Measurements from ENCODE around the gene PGS1. TPM values are rescaled to one million over a fixed set of nuclear protein-coding genes. Genes with fewer than 3 reads are reported as not detected.

PGS1 gene
- total and polyA plus RNA-seq, 2 experiments from 2014 or later: 30.4 to 42.5 TPM

GRCh38 chr17:78438694-78439325 lies 60.4 kb downstream of the PGS1 start:
- Histone ChIP-seq H3K36me3 (replicated peaks; ENCODE audit: insufficient read depth, low read depth) (no peaks in the 10 kb centered on the region), H2AFZ (no peak overlapping the region), H3K9me3 (ENCODE audit: low read depth) (no peaks in the 10 kb centered on the region), H4K20me1 (ENCODE audit: insufficient read depth, poor library complexity, severe bottlenecking) (no peaks in the 10 kb centered on the region), H3K4me2 (no peak overlapping the region), H3K27ac (no peak overlapping the region), H3K4me1 (ENCODE audit: insufficient read depth) (no peaks in the 10 kb centered on the region), H3K9me2 (replicated peaks; ENCODE audit: insufficient read depth) (no peaks in the 10 kb centered on the region), H3K79me2 (no peaks in the 10 kb centered on the region), H3K27me3 (no peaks in the 10 kb centered on the region), H3K4me3 (no peak overlapping the region)
- WGBS (ENCODE audit: low lambda C conversion rate, missing lambda C conversion rate): 92% methylated on average over 16 of the region's 16 CpGs
- no peak for TF ChIP-seq CTCF (IDR thresholded peaks at IDR 0.05; ENCODE audit: poor library complexity)
- no peak for TF ChIP-seq EZH2 (IDR thresholded peaks at IDR 0.05; ENCODE audit: borderline replicate concordance)
- TF ChIP-seq EZH2phosphoT487 (IDR thresholded peaks at IDR 0.05; ENCODE audit: low read depth, severe bottlenecking, unreplicated experiment): no peak
- DNase-seq (ENCODE audit: low spot score): no peak

- Histone ChIP-seq H3K4me3 (no peak overlapping the region), H2AFZ (no peak overlapping the region), H3K27ac (no peak overlapping the region), H3K9me3 (ENCODE audit: low read depth) (no peaks in the 10 kb centered on the region), H3K4me1 (ENCODE audit: insufficient read depth) (no peaks in the 10 kb centered on the region), H4K20me1 (ENCODE audit: insufficient read depth, poor library complexity, severe bottlenecking) (no peaks in the 10 kb centered on the region), H3K27me3 (no peaks in the 10 kb centered on the region), H3K79me2 (no peaks in the 10 kb centered on the region), H3K36me3 (replicated peaks; ENCODE audit: insufficient read depth, low read depth) (no peaks in the 10 kb centered on the region), H3K4me2 (no peak overlapping the region), H3K9me2 (replicated peaks; ENCODE audit: insufficient read depth) (no peaks in the 10 kb centered on the region)
- DNase-seq (ENCODE audit: low spot score): no peak
- WGBS (ENCODE audit: low lambda C conversion rate, missing lambda C conversion rate): 74% methylated on average over 12 of the region's 12 CpGs
- TF ChIP-seq CTCF (IDR thresholded peaks at IDR 0.05; ENCODE audit: poor library complexity) (no peak), EZH2 (IDR thresholded peaks at IDR 0.05; ENCODE audit: borderline replicate concordance) (no peak), EZH2phosphoT487 (IDR thresholded peaks at IDR 0.05; ENCODE audit: low read depth, severe bottlenecking, unreplicated experiment) (no peak)
Observed at GRCh38 chr17:78441271-78441971, 63.0 kb downstream of the PGS1 start.

- Histone ChIP-seq H3K4me2 (no peak overlapping the region), H3K9me3 (ENCODE audit: low read depth) (no peaks in the 10 kb centered on the region), H2AFZ (no peak overlapping the region), H3K79me2 (no peaks in the 10 kb centered on the region), H3K27me3 (no peaks in the 10 kb centered on the region), H3K27ac (no peak overlapping the region), H3K9me2 (replicated peaks; ENCODE audit: insufficient read depth) (no peaks in the 10 kb centered on the region), H3K36me3 (replicated peaks; ENCODE audit: insufficient read depth, low read depth) (no peaks in the 10 kb centered on the region), H3K4me3 (no peak overlapping the region), H3K4me1 (ENCODE audit: insufficient read depth) (no peaks in the 10 kb centered on the region), H4K20me1 (ENCODE audit: insufficient read depth, poor library complexity, severe bottlenecking) (no peaks in the 10 kb centered on the region)
- TF ChIP-seq CTCF (IDR thresholded peaks at IDR 0.05; ENCODE audit: poor library complexity) (no peak), EZH2 (IDR thresholded peaks at IDR 0.05; ENCODE audit: borderline replicate concordance) (no peak), EZH2phosphoT487 (IDR thresholded peaks at IDR 0.05; ENCODE audit: low read depth, severe bottlenecking, unreplicated experiment) (no peak)
- 82% methylated on average over 19 of the region's 19 CpGs for WGBS (ENCODE audit: low lambda C conversion rate, missing lambda C conversion rate)
- DNase-seq (ENCODE audit: low spot score): no peak
Observed at GRCh38 chr17:78442648-78443218, 64.3 kb downstream of the PGS1 start.
